Gastrocnemius medialis (tissue), 4 donors: ENCODE results near the gene VWA5B1.

ENCODE experiments used
- CTCF ChIP-seq, 5 experiments: fragments of 450-650 bp in 3 of 5; fragments of 200-600 bp in 2 of 5; sonication (generic) in 2 of 5; IDR thresholded peaks in 4 of 5; conservative IDR thresholded peaks in 1 of 5; 1 replicate in 4 of 5; 2 replicates in 1 of 5; pipeline ENCODE4 v1.5.1; 2016 to 2019; ENCODE audit warnings: antibody characterized with exemption in 5 of 5, mild to moderate bottlenecking in 3 of 5, moderate library complexity in 3 of 5
- POLR2A ChIP-seq, 2 donors: fragments of 450-650 bp; IDR thresholded peaks; one replicate each; pipeline ENCODE4 v1.6.1; 2017; ENCODE audit warnings: antibody characterized with exemption in 2 of 2, mild to moderate bottlenecking in 2 of 2, moderate library complexity in 2 of 2

- TF ChIP-seq CTCF (IDR thresholded peaks at IDR 0.05 in 4 of 5, conservative IDR thresholded peaks at IDR 0.05 in 1 of 5) (no peak), POLR2A (IDR thresholded peaks at IDR 0.05) (no peak)
Observed at GRCh38 chr1:20266642-20267041, 24.0 kb upstream of the VWA5B1 start.
